ENCODE measurements around the gene TAS2R46.
"Not testable (repeated sequence)": the region's sequence is repeated elsewhere in the genome, so short reads cannot be mapped to it uniquely, and the experiment has no call there.

The TAS2R46 gene

DNA sequence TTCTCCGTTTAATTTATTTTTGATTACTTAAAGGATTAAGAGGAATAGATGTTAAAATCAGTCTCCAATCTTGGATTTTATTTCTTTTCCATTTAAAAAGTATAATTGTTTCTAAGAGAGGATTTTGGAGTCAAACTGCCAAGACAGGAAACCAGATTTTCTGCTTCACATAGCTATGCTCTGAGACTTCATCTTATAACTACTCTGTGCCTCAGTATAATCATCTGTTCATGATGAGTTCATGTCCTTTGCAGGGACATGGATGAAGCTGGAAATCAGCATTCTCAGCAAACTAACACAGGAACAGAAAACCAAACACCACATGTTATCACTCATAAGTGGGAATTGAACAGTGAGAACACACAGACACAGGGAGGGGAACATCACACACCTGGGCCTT lies 21.9 kb downstream of the TAS2R46 start:
- Histone ChIP-seq H3K27ac (ENCODE audit: low read depth, low read length) (no peak overlapping the region), H3K27me3 (ENCODE audit: control insufficient read depth, insufficient read depth, low read length) (no peaks in the 10 kb centered on the region), H3K36me3 (ENCODE audit: control insufficient read depth, insufficient read depth, low read length) (0 out of 2 replicates have a peak, but pooled peaks cover 4% of the 10 kb centered on the region), H3K4me1 (ENCODE audit: control insufficient read depth, insufficient read depth, low read length) (no peaks in the 10 kb centered on the region), H3K9ac (ENCODE audit: low read depth, low read length) (no peak overlapping the region), H3K4me3 (ENCODE audit: low read depth, low read length) (no peak overlapping the region), H3K9me3 (ENCODE audit: control insufficient read depth, insufficient read depth, low read length) (no peaks in the 10 kb centered on the region)

DNA sequence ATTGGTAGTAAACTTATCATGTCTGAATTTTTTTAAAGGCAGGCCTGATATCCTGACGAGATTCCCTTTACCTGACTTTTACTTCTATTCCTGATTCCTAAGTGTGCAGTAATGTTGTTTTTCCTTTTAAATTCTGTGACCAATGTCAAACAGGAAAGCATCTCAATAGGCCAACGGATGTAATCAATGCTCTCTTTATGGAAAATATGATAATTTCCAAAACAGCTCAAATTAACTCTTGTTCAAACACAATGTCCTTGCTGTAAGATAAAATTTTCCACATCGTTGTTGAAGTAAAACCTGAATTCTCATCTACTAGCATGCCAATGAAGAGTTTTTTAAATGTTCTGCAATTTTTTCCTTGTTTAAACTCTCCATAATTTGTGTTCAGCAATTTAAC lies 22.9 kb downstream of the TAS2R46 start:
- H3K9ac ChIP-seq (ENCODE audit: low read depth, low read length): no peak overlapping the region
- no peaks in the 10 kb centered on the region for H3K9me3 ChIP-seq (ENCODE audit: control insufficient read depth, insufficient read depth, low read length)
- no peaks in the 10 kb centered on the region for H3K36me3 ChIP-seq (ENCODE audit: control insufficient read depth, insufficient read depth, low read length)
- no peaks in the 10 kb centered on the region for H3K27me3 ChIP-seq (ENCODE audit: control insufficient read depth, insufficient read depth, low read length)
- H3K27ac ChIP-seq (ENCODE audit: low read depth, low read length): no peak overlapping the region
- H3K4me1 ChIP-seq (ENCODE audit: control insufficient read depth, insufficient read depth, low read length): no peaks in the 10 kb centered on the region
- no peak overlapping the region for H3K4me3 ChIP-seq (ENCODE audit: low read depth, low read length)

DNA sequence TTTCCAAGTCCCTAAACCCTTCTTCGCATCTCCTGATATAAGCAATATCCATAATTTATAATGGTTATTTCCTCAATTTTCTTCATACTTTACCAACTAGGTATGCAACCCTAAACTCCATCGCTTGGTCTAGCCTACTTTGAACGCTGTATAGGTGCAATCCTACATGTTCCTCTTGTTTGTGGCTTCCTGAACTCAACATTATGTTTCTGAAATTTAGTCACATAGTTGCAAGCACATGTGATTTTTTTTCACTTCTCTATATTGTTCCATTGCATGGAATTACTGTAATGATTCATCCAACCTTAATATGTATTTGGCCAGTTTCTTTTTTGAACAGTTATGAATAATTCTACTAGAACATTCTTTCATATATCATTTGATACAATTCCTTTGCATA lies 28.1 kb downstream of the TAS2R46 start:
- not testable (repeated sequence) for H3K4me3 ChIP-seq (ENCODE audit: low read depth, low read length); H3K4me1 ChIP-seq (ENCODE audit: control insufficient read depth, insufficient read depth, low read length); H3K9ac ChIP-seq (ENCODE audit: low read depth, low read length); H3K27ac ChIP-seq (ENCODE audit: low read depth, low read length); H3K27me3 ChIP-seq (ENCODE audit: control insufficient read depth, insufficient read depth, low read length); H3K9me3 ChIP-seq (ENCODE audit: control insufficient read depth, insufficient read depth, low read length); H3K36me3 ChIP-seq (ENCODE audit: control insufficient read depth, insufficient read depth, low read length)

DNA sequence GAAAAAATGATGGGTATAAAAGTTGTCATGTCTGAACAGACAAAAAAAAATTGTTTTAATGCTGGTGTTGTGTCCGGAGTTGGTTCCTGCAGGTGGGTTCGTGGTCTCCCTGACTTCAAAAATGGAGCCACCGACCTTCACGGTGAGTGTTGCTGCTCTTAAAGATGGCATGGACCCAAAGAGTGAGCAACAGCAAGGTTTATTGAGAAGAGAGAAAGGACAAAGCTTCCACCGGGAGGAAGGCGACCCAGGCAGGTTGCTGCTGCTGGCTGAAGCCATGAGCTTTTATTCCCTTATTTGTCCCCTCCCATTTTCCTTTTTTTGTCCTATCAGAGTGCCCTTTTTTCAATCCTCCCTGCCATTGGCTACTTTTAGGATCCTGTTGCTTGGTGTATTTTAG lies 30.8 kb downstream of the TAS2R46 start, which contains the start of gene TAS2R31:
Gene TAS2R31, minus strand, starts transcription at position 101 of the 400 bp plus-strand sequence. Its CDS starts 72 bp downstream, at position 29.
- Histone ChIP-seq H3K9ac (ENCODE audit: low read depth, low read length) (no peak within 1 kb of the TSS), H3K4me1 (ENCODE audit: control insufficient read depth, insufficient read depth, low read length) (no peaks in the 10 kb centered on the region), H3K27me3 (ENCODE audit: control insufficient read depth, insufficient read depth, low read length) (no peaks in the 10 kb centered on the region), H3K27ac (ENCODE audit: low read depth, low read length) (no peak within 1 kb of the TSS), H3K4me3 (ENCODE audit: low read depth, low read length) (no peak within 1 kb of the TSS), H3K9me3 (ENCODE audit: control insufficient read depth, insufficient read depth, low read length) (no peaks in the 10 kb centered on the region), H3K36me3 (ENCODE audit: control insufficient read depth, insufficient read depth, low read length) (peaks cover 3% of the 10 kb centered on the region; the same call in 1 of the 2 replicates)

DNA sequence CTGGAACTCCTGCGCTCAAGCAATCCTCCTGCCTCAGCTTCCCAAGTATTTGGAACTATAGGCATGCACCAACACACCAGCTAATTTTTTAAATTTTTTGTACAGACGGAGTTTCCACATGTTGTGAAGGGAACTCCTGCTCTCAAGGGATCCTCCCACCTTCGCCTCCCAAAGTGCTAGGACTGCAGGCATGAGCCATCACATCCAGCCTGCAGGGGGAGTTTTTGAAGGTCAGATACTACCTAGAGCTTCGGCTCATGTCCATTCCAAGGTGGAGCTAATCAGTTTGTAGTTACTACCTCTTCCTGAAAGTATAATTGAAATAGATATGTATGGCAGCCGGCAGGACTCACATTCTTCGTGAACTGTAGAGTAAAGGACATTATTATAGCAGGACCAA lies 36.0 kb downstream of the TAS2R46 start:
- H3K9me3 ChIP-seq (ENCODE audit: control insufficient read depth, insufficient read depth, low read length): no peaks in the 10 kb centered on the region
- no peaks in the 10 kb centered on the region for H3K27me3 ChIP-seq (ENCODE audit: control insufficient read depth, insufficient read depth, low read length)
- H3K4me3 ChIP-seq (ENCODE audit: low read depth, low read length): no peak overlapping the region
- no peak overlapping the region for H3K9ac ChIP-seq (ENCODE audit: low read depth, low read length)
- peaks cover 3% of the 10 kb centered on the region; the same call in 1 of the 2 replicates for H3K36me3 ChIP-seq (ENCODE audit: control insufficient read depth, insufficient read depth, low read length)
- no peaks in the 10 kb centered on the region for H3K4me1 ChIP-seq (ENCODE audit: control insufficient read depth, insufficient read depth, low read length)
- no peak overlapping the region for H3K27ac ChIP-seq (ENCODE audit: low read depth, low read length)

DNA sequence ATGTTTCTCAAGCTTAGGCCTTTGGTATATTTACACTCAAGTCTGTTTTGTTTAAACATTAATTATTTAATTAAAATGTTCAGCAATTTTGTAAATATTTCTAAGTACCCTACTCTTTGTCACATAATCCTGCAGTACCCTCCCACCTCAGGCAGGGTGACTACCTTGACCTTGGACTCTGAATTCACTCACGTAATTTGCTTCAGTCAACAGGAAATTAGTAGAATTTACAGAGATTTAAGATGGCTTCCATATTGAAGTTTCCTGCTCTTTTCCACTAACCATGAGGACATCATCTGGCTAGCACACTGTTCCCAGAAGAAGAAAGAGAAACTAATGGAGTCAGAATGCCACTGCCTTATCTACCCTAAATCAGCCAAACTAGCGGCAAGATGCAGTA lies 38.7 kb downstream of the TAS2R46 start:
- Histone ChIP-seq H3K9ac (ENCODE audit: low read depth, low read length) (no peak overlapping the region), H3K9me3 (ENCODE audit: control insufficient read depth, insufficient read depth, low read length) (no peaks in the 10 kb centered on the region), H3K27me3 (ENCODE audit: control insufficient read depth, insufficient read depth, low read length) (no peaks in the 10 kb centered on the region), H3K36me3 (ENCODE audit: control insufficient read depth, insufficient read depth, low read length) (peaks cover 3% of the 10 kb centered on the region; the same call in 1 of the 2 replicates), H3K4me1 (ENCODE audit: control insufficient read depth, insufficient read depth, low read length) (no peaks in the 10 kb centered on the region), H3K4me3 (ENCODE audit: low read depth, low read length) (no peak overlapping the region), H3K27ac (ENCODE audit: low read depth, low read length) (no peak overlapping the region)

DNA sequence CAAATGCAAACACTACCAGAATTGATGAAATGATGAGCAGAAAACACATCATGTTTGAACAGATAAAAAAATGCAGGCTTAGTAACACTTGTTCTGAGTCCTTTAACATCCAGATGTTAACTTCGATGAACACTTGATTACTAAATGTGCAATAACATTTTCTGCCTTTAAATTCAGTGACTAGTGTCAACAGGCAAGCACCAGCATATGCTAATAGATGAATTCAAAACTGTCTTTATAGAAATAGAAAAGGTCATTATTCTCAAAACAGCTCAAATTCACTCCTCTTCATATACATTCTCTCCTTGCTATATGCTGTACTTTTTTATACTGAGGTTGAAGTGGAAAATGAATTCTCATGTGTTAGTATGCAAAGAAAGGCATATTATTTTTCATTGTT lies 39.6 kb downstream of the TAS2R46 start, which contains the start of gene TAS2R19:
Gene TAS2R19, minus strand, starts transcription at position 101 of the 400 bp plus-strand sequence. Its CDS starts 49 bp downstream, at position 52.
- H3K36me3 ChIP-seq (ENCODE audit: control insufficient read depth, insufficient read depth, low read length): no peaks in the 10 kb centered on the region

DNA sequence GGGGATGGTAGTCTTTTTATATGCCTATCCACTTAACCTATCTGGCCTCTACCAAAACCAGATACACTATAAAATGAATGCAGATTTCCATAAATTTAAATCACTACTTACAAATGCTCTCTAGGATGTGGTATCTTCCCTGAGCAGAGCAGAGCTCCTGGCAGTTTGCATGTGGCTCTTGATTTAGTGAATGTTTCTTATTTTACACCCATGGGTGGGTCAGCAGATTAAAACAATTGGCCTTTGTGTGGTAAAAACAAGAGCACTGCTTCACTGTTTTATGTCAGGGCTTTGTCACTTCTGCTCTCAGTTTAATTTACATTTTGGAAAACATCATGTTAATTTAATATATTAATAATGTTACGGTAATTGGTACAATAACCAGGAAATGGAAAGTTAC lies 45.2 kb downstream of the TAS2R46 start:
- H3K4me3 ChIP-seq (ENCODE audit: low read depth, low read length): no peak overlapping the region
- H3K27me3 ChIP-seq (ENCODE audit: control insufficient read depth, insufficient read depth, low read length): no peaks in the 10 kb centered on the region
- H3K9ac ChIP-seq (ENCODE audit: low read depth, low read length): no peak overlapping the region
- H3K27ac ChIP-seq (ENCODE audit: low read depth, low read length): no peak overlapping the region
- H3K36me3 ChIP-seq (ENCODE audit: control insufficient read depth, insufficient read depth, low read length): no peaks in the 10 kb centered on the region
- no peaks in the 10 kb centered on the region for H3K9me3 ChIP-seq (ENCODE audit: control insufficient read depth, insufficient read depth, low read length)
- H3K4me1 ChIP-seq (ENCODE audit: control insufficient read depth, insufficient read depth, low read length): no peaks in the 10 kb centered on the region

More for the DNA sequence above, 39.6 kb downstream of the TAS2R46 start, which contains the start of gene TAS2R19:
- no peaks in the 10 kb centered on the region for H3K9me3 ChIP-seq (ENCODE audit: control insufficient read depth, insufficient read depth, low read length)
- H3K27ac ChIP-seq (ENCODE audit: low read depth, low read length): no peak within 1 kb of the TSS
- H3K4me1 ChIP-seq (ENCODE audit: control insufficient read depth, insufficient read depth, low read length): no peaks in the 10 kb centered on the region
- H3K4me3 ChIP-seq (ENCODE audit: low read depth, low read length): no peak within 1 kb of the TSS
- H3K9ac ChIP-seq (ENCODE audit: low read depth, low read length): no peak within 1 kb of the TSS
- H3K27me3 ChIP-seq (ENCODE audit: control insufficient read depth, insufficient read depth, low read length): no peaks in the 10 kb centered on the region

DNA sequence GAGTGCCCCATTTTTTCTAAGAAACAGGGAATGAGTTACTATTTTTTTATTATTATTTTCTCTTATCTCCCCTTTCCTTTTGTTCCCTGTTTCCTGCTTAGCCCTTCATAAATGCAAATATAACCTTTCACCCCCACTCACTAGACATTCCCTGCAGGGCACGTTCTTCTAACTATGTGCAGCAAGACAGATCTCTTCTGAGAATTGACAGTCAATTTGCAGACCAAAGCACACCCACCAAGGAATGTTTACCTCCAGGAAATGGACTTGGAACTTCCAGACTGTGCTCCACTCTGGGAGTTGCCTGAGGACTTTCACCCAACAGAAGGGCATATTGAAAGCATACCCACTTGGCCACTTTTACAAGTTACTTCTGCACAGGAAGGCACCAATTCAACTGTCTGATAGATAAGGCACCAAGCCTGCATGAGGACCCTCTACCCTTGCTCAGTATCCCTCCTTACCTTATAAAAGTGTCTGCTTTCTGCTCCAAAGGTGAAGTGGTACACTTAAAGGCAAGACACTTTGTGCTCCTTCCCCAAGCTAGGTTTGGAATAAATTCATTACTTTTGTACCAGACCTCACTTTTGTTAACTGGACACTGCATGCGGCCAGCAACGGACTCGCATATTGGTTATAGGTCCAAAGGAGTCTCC lies 46.2 kb downstream of the TAS2R46 start:
- no peaks in the 10 kb centered on the region for H3K4me1 ChIP-seq (ENCODE audit: control insufficient read depth, insufficient read depth, low read length)
- no peak overlapping the region for H3K27ac ChIP-seq (ENCODE audit: low read depth, low read length)
- no peaks in the 10 kb centered on the region for H3K9me3 ChIP-seq (ENCODE audit: control insufficient read depth, insufficient read depth, low read length)
- no peaks in the 10 kb centered on the region for H3K27me3 ChIP-seq (ENCODE audit: control insufficient read depth, insufficient read depth, low read length)
- no peak overlapping the region for H3K9ac ChIP-seq (ENCODE audit: low read depth, low read length)
- H3K4me3 ChIP-seq (ENCODE audit: low read depth, low read length): no peak overlapping the region
- H3K36me3 ChIP-seq (ENCODE audit: control insufficient read depth, insufficient read depth, low read length): no peaks in the 10 kb centered on the region

DNA sequence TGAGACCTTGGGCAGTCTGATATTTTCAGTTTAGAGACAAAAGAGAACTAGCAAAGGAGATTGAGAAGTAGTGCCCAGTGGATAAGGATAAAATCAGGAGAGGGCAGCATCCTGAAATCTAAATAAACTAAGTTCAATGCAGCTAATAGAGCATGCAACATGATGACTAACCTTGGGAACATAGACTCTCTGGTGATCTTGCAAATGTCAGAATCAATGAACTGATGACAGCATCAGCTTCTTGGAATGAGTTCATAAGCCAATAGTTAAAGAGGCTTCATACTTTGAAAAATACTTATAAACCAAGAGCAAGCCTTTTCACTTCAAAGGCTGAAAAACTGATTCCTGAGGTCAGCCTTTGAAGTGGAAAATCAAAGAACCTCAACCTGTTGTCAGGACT lies 47.9 kb downstream of the TAS2R46 start:
- Histone ChIP-seq H3K9me3 (ENCODE audit: control insufficient read depth, insufficient read depth, low read length) (no peaks in the 10 kb centered on the region), H3K4me3 (ENCODE audit: low read depth, low read length) (no peak overlapping the region), H3K27ac (ENCODE audit: low read depth, low read length) (no peak overlapping the region), H3K36me3 (ENCODE audit: control insufficient read depth, insufficient read depth, low read length) (no peaks in the 10 kb centered on the region), H3K4me1 (ENCODE audit: control insufficient read depth, insufficient read depth, low read length) (no peaks in the 10 kb centered on the region), H3K9ac (ENCODE audit: low read depth, low read length) (no peak overlapping the region), H3K27me3 (ENCODE audit: control insufficient read depth, insufficient read depth, low read length) (no peaks in the 10 kb centered on the region)
